Cardiac septum (tissue), 1 donor: ENCODE data around the gene KRTAP2-2. TPM values are rescaled to one million over a fixed set of nuclear protein-coding genes. Genes with fewer than 3 reads are reported as not detected.
"Not testable (repeated sequence)": the region's sequence is repeated elsewhere in the genome, so short reads cannot be mapped to it uniquely, and the experiment has no call there.

Experiments used
- DNase-seq: peaks from one replicate; pipeline ENCODE4 v3.0.0-alpha.2; 2020; ENCODE audit warnings: low spot score
- intact Hi-C: fragments of 100-400 bp; cut with DNase I; formaldehyde crosslinking; loops from one replicate; pipeline ENCODE4 v1.14.0; 2022
- total RNA-seq: library from RNA; stranded (reverse); fragmentation: NEBNext Ultra II Directional; extraction: Animal tissue kit (Norgen Biotek cat#: 25700); gene quantifications from one replicate; pipeline ENCODE4 v1.2.1, GENCODE V29; 2021
- donor health status: DM: no; HTN: no; CAD: no.

Gene KRTAP2-2
- total RNA-seq, 1 donor from 2014 or later, result not detected

GRCh38 chr17:41065829-41066624 is 11.0 kb upstream of the KRTAP2-2 start, which contains the start of gene KRTAP2-4:
KRTAP2-4 (minus strand) TSS chr17:41065879; CDS start chr17:41065845, 34 bp downstream.
- intact Hi-C loops, result no loop called here
- DNase-seq, result no peak

GRCh38 chr17:41065016-41065689 is 10.1 kb upstream of the KRTAP2-2 start:
- DNase-seq, intact Hi-C loops: not testable (repeated sequence)

GRCh38 chr17:41064301-41064700 is 9.3 kb upstream of the KRTAP2-2 start:
- intact Hi-C loops, result no loop called here
- no peak for DNase-seq

- DNase-seq, result no peak
- intact Hi-C loops, result no loop called here
These were observed 8.4 kb upstream of the KRTAP2-2 start for GRCh38 chr17:41063449-41063848.

GRCh38 chr17:41061964-41062363 is 6.9 kb upstream of the KRTAP2-2 start:
- intact Hi-C loops, result no loop called here
- no peak for DNase-seq

- DNase-seq, result no peak
- intact Hi-C loops, result no loop called here
These were observed 5.1 kb upstream of the KRTAP2-2 start, which contains the start of gene KRTAP2-3 for GRCh38 chr17:41060052-41060604. KRTAP2-3 (minus strand) TSS chr17:41060114; CDS start chr17:41060050, 64 bp downstream.

GRCh38 chr17:41059276-41060051 is 4.4 kb upstream of the KRTAP2-2 start:
- DNase-seq, intact Hi-C loops: not testable (repeated sequence)

GRCh38 chr17:41058741-41059140 is 3.7 kb upstream of the KRTAP2-2 start:
- DNase-seq, result no peak
- intact Hi-C loops, result no loop called here

- DNase-seq, result no peak
- intact Hi-C loops, result no loop called here
These were observed 2.5 kb upstream of the KRTAP2-2 start for GRCh38 chr17:41057547-41057946.

GRCh38 chr17:41054556-41054955 is 474 bp downstream of the KRTAP2-2 start:
- intact Hi-C loops, DNase-seq: not testable (repeated sequence)

GRCh38 chr17:41054025-41054424 is 1.0 kb downstream of the KRTAP2-2 start:
- no peak for DNase-seq
- intact Hi-C loops, result no loop called here

GRCh38 chr17:41052566-41052965 is 2.5 kb downstream of the KRTAP2-2 start:
- DNase-seq, result no peak
- intact Hi-C loops, result no loop called here

- DNase-seq, result no peak
- intact Hi-C loops, result no loop called here
These were observed 5.9 kb downstream of the KRTAP2-2 start for GRCh38 chr17:41049110-41049509.

GRCh38 chr17:41048441-41048840 is 6.6 kb downstream of the KRTAP2-2 start:
- intact Hi-C loops, result no loop called here
- DNase-seq, result no peak

- DNase-seq, intact Hi-C loops: not testable (repeated sequence)
These were observed 8.1 kb downstream of the KRTAP2-2 start, which contains the start of gene KRTAP2-1 for GRCh38 chr17:41046735-41047465. KRTAP2-1 (minus strand) TSS chr17:41047316; CDS start chr17:41047267, 49 bp downstream.

- DNase-seq, result no peak
- intact Hi-C loops, result no loop called here
These were observed 12.1 kb downstream of the KRTAP2-2 start for GRCh38 chr17:41042953-41043352.

- DNase-seq, intact Hi-C loops: not testable (repeated sequence)
These were observed 14.1 kb downstream of the KRTAP2-2 start, which contains the start of gene KRTAP1-1 for GRCh38 chr17:41040783-41041571. KRTAP1-1 (minus strand) TSS chr17:41041450; CDS start chr17:41041397, 53 bp downstream.

- intact Hi-C loops, result no loop called here
- DNase-seq, result no peak
These were observed 17.1 kb downstream of the KRTAP2-2 start for GRCh38 chr17:41037853-41038350.
